GM12878 (cell line): ENCODE results near the gene HOXA10. TPM values are rescaled to one million over a fixed set of nuclear protein-coding genes. Genes with fewer than 3 reads are reported as not detected.

Source experiments
- ATAC-seq: fragments of 200-7000 bp; cut with Tn5 transposase; 3 replicates; pipeline ENCODE4 v1.9.1; 2020; ENCODE audit warnings: mild to moderate bottlenecking, moderate library complexity
- BruUV-seq: library from RNA; stranded (reverse); fragments of 400-500 nt; replicated peaks from 2 replicates; lab custom pipeline; 2021; lab: Mats Ljungman, UMichigan
- CTCF ChIA-PET: fragments of 300-600 bp; sonication (Branson Sonifier 250); formaldehyde crosslinking; extraction: SDS; loops from one replicate; lab custom pipeline; 2021; ENCODE audit warnings: inconsistent platforms; lab: Yijun Ruan, JAX
- POLR2A ChIA-PET: fragments of 350-600 bp; formaldehyde crosslinking; extraction: SDS; loops from one replicate; lab custom pipeline; 2021; ENCODE audit warnings: inconsistent platforms; lab: Charles Lee
- RAD21 ChIA-PET: fragments of 300-600 bp; sonication (Branson Sonifier 250); formaldehyde crosslinking; loops from one replicate; lab custom pipeline; 2023; ENCODE audit warnings: antibody characterized with exemption; ENCODE audit not compliant: unreplicated experiment; lab: Charles Lee
- SMC1A ChIA-PET: fragments of 300-600 bp; sonication (Branson Sonifier 250); formaldehyde crosslinking; loops from one replicate; lab custom pipeline; 2023; ENCODE audit not compliant: unreplicated experiment, uncharacterized antibody; lab: Charles Lee
- DNase-seq: peaks from one replicate; pipeline ENCODE4 v3.0.0-alpha.2; 2011; ENCODE audit warnings: low read depth, low spot score
- FAIRE-seq: peaks from 3 replicates; lab custom pipeline; 2011; peaks lifted over from hg19 to GRCh38; lab: Jason Lieb, UNC
- H2AFZ ChIP-seq: 2 replicates; pipeline ENCODE4 v1.6.0; 2011; ENCODE audit warnings: low read depth, low read length, control low read depth; ENCODE audit not compliant: control insufficient read depth
- H3K27ac ChIP-seq: 2 replicates; pipeline ENCODE4 v1.5.1; 2011; ENCODE audit warnings: control low read depth; ENCODE audit not compliant: control insufficient read depth, insufficient read depth
- H3K27me3 ChIP-seq, 2 experiments: replicated peaks in 1 of 2; 2 replicates each; pipeline versions ENCODE4 v1.6.0 to v1.6.1; 2011; ENCODE audit warnings: low read length in 1 of 2; ENCODE audit not compliant: control insufficient read depth in 2 of 2, insufficient read depth in 2 of 2
- H3K36me3 ChIP-seq, 2 experiments: 2 replicates each; pipeline ENCODE4 v1.5.1; 2011; ENCODE audit warnings: low read length in 1 of 2; ENCODE audit not compliant: control insufficient read depth in 2 of 2, insufficient read depth in 2 of 2
- H3K4me1 ChIP-seq: 2 replicates; pipeline ENCODE4 v1.6.1; 2011; ENCODE audit warnings: mild to moderate bottlenecking, low read length, moderate library complexity, mixed read lengths; ENCODE audit not compliant: control insufficient read depth, insufficient read depth
- H3K4me2 ChIP-seq: 2 replicates; pipeline ENCODE4 v1.6.0; 2011; ENCODE audit warnings: control low read depth; ENCODE audit not compliant: control insufficient read depth, insufficient read depth
- H3K4me3 ChIP-seq: fragments of 200-600 bp; sonication (generic); 2 replicates; pipeline ENCODE4 v1.5.1; 2016
- H3K79me2 ChIP-seq: 2 replicates; pipeline ENCODE4 v1.6.0; 2011; ENCODE audit warnings: low read length; ENCODE audit not compliant: control insufficient read depth, insufficient read depth
- H3K9ac ChIP-seq: 2 replicates; pipeline ENCODE4 v1.8.0; 2011; ENCODE audit warnings: low read length, control low read depth, mixed read lengths; ENCODE audit not compliant: control insufficient read depth, insufficient read depth
- H3K9me3 ChIP-seq: replicated peaks from 3 replicates; pipeline ENCODE4 v1.5.1; 2011; ENCODE audit warnings: mild to moderate bottlenecking, low read length; ENCODE audit not compliant: control insufficient read depth, insufficient read depth
- H4K20me1 ChIP-seq: 2 replicates; pipeline ENCODE4 v1.6.0; 2011; ENCODE audit not compliant: control insufficient read depth, insufficient read depth
- CHD2 ChIP-seq: IDR thresholded peaks from 2 replicates; pipeline ENCODE4 v1.6.1; 2011; ENCODE audit warnings: low read depth, low read length, improper control_type of control experiment, borderline replicate concordance
- RAD51 ChIP-seq: fragments of 450-650 bp; IDR thresholded peaks from 2 replicates; pipeline ENCODE4 v1.6.1; 2016; ENCODE audit warnings: moderate library complexity, mild to moderate bottlenecking, inconsistent platforms
- RFX5 ChIP-seq: IDR thresholded peaks from 2 replicates; pipeline ENCODE4 v1.6.1; 2011; ENCODE audit warnings: low read depth, low read length, improper control_type of control experiment
- SMC3 ChIP-seq: IDR thresholded peaks from 2 replicates; pipeline ENCODE4 v1.6.1; 2011; ENCODE audit warnings: low read length, improper control_type of control experiment, borderline replicate concordance
- YBX1 ChIP-seq: fragments of 450-650 bp; IDR thresholded peaks from 2 replicates; pipeline ENCODE4 v1.6.1; 2016; ENCODE audit warnings: antibody characterized with exemption
- ZZZ3 ChIP-seq: IDR thresholded peaks from 2 replicates; pipeline ENCODE4 v1.6.1; 2011; ENCODE audit warnings: low read depth; ENCODE audit not compliant: control insufficient read depth, insufficient read length
- WGBS: methylation state at CpG from one replicate; pipeline ENCODE4 v1.1.6; 2016; ENCODE audit warnings: low lambda C conversion rate; ENCODE audit not compliant: insufficient replicate concordance, insufficient coverage; ENCODE audit errors: missing lambda C conversion rate; 5-methylcytosine and 5-hydroxymethylcytosine counted together
- in situ Hi-C: fragments of 300-500 bp; cut with MboI; formaldehyde crosslinking; loops from 9 replicates; pipeline ENCODE4 v1.14.3; 2018; ENCODE audit warnings: mixed read lengths
- intact Hi-C: fragments of 100-400 bp; cut with micrococcal nuclease; formaldehyde crosslinking; loops from one replicate; pipeline ENCODE4 v1.14.2; 2022; ENCODE audit not compliant: unreplicated experiment
- polyA plus RNA-seq, 11 experiments: library from polyadenylated mRNA; depleted of rRNA in 4 of 11; unstranded in 6 of 11; stranded (reverse) in 5 of 11; fragments of >200 nt; fragmentation: Nextera tagmentation in 4 of 11; fragmentation: Illumina TruSeq in 1 of 11; extraction: Ambion mirVana in 4 of 11; extraction: Trizol in 1 of 11; gene quantifications; 1 replicate in 1 of 11; 2 replicates in 10 of 11; pipeline versions ENCODE4 v1.2.1 to v1.2.3, GENCODE V29; 2011 to 2016; ENCODE audit warnings: inconsistent platforms in 2 of 11, missing spikeins in 2 of 11, low read depth in 1 of 11
- total RNA-seq, 4 experiments: library from RNA; depleted of rRNA in 3 of 4; stranded (reverse); fragments of >200 nt in 3 of 4; fragmentation: Illumina TruSeq in 1 of 4; extraction: Trizol in 1 of 4; gene quantifications; 2 replicates each; pipeline versions ENCODE4 v1.2.1 to v1.2.3, GENCODE V29; 2013 to 2021
- TF ChIP-seq, protein P1 (sequence below): fragments of 450-650 bp; conservative IDR thresholded peaks from 2 replicates; pipeline ENCODE4 v1.6.1; 2017; ENCODE audit warnings: mild to moderate bottlenecking, moderate library complexity
- TF ChIP-seq, protein P2 (sequence below), 3 experiments: IDR thresholded peaks in 2 of 3; conservative IDR thresholded peaks in 1 of 3; 2 replicates each; pipeline ENCODE4 v1.5.1; 2011; ENCODE audit warnings: low read depth in 3 of 3, low read length in 3 of 3, mild to moderate bottlenecking in 3 of 3, control low read depth in 2 of 3, moderate library complexity in 2 of 3, inconsistent platforms in 1 of 3, mixed read lengths in 1 of 3; ENCODE audit not compliant: control insufficient read depth in 2 of 3, insufficient read depth in 1 of 3; ENCODE audit errors: extremely low read depth in 1 of 3

Gene HOXA10
- total and polyA plus RNA-seq, 10 of the 15 experiments (the other 5 are each of a cell fraction or from before 2014, with no cell fraction given), result not detected

DNA sequence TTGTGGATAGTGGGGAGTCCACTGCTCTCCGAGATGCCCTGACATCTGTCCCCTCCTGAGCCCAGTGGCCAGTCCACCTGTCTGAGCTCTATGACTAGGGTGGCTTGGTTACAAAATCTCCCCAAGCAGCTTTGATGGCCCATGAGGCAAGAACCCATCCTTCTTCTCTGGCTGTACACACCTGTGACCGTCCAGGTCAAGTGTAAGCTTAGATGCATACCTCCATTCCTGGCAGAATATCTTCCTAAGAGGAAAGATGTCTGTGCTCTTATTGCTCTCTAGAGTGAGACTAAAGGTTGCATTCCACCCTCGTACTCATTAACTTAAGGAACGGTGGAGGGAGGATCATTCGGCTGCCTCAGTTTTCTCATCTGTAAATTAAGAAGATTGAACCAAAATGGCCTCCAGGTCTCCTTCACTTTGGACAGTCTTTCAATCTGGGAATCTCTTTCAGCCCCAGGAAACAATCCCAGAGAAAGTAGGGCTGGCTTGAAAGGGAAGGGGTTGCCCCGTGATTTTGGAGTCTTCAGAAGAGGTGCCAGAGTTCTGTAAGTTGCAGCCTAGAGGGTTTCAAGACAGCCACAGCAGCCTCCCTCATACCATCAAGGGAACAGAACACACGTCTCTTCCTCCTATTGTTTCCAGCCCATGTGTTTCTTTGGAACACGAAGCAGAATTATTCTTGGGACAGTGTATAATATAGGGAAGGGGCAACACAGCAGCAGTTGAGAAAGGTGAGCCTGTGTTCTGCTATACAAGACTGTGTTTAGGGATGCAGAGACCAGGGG lies 49.0 kb downstream of the HOXA10 start:
- WGBS, result 22% methylated on average over 8 of the region's 8 CpGs

DNA sequence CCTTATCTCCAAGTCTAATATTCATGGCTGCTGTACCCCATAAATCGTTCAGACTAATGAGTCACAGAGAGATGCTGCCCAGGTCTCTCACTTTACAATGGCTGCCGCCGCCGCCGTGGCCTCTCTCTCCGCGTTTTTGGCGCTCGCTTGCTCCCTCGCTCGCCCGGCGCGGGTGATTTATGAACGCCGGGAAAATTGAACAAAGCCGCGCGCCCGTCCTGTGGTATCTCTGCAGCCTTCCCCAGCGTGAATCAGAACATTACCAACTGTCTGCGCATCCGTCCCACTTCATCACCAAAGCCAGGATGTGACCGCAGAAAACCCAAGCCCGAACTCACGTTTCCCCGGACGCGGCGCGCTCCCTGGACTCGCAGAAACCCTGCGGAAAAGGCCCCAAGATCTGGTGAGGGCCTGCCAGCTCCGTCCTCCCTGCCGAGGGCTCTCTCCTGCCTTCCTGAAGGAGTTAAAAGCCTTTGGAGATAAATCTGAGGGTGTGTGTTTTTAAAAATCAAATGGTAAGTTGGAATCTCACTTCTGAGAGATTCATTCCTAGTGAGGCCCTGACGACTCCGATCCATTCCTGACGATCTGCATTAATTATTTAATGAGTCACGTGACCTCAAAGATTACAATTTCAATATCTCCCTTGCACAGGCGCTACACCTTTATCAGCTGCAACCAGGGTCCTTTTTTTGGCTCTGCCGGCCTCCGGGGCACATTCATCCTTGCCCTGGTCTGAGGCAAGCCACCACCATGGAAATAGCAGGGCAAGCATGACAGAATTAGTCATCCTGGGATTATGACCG lies 49.8 kb downstream of the HOXA10 start:
- ChIA-PET POLR2A (no interaction called here), RAD21 (no interaction called here), SMC1A (no interaction called here), CTCF (no interaction called here)
- Histone ChIP-seq H3K36me3 (no peaks in the 10 kb centered on the region), H3K4me3 (no peak overlapping the region), H3K4me2 (no peak overlapping the region), H3K9ac (no peak overlapping the region), H3K27ac (no peak overlapping the region), H4K20me1 (no peaks in the 10 kb centered on the region), H2AFZ (no peak overlapping the region), H3K9me3 (no peaks in the 10 kb centered on the region), H3K27me3 (peaks cover 0 to 2% of the 10 kb centered on the region in 2 experiments; a peak in 3 of 4 replicates), H3K79me2 (no peaks in the 10 kb centered on the region), H3K4me1 (no peaks in the 10 kb centered on the region)
- in situ Hi-C loops (no loop called here), intact Hi-C loops (no loop called here)
- 81% methylated on average over 43 of the region's 43 CpGs for WGBS
- TF ChIP-seq, protein P1, sequence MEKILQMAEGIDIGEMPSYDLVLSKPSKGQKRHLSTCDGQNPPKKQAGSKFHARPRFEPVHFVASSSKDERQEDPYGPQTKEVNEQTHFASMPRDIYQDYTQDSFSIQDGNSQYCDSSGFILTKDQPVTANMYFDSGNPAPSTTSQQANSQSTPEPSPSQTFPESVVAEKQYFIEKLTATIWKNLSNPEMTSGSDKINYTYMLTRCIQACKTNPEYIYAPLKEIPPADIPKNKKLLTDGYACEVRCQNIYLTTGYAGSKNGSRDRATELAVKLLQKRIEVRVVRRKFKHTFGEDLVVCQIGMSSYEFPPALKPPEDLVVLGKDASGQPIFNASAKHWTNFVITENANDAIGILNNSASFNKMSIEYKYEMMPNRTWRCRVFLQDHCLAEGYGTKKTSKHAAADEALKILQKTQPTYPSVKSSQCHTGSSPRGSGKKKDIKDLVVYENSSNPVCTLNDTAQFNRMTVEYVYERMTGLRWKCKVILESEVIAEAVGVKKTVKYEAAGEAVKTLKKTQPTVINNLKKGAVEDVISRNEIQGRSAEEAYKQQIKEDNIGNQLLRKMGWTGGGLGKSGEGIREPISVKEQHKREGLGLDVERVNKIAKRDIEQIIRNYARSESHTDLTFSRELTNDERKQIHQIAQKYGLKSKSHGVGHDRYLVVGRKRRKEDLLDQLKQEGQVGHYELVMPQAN, result no peak
- no peak for TF ChIP-seq RFX5
- TF ChIP-seq SMC3, result no peak
- TF ChIP-seq, protein P2, sequence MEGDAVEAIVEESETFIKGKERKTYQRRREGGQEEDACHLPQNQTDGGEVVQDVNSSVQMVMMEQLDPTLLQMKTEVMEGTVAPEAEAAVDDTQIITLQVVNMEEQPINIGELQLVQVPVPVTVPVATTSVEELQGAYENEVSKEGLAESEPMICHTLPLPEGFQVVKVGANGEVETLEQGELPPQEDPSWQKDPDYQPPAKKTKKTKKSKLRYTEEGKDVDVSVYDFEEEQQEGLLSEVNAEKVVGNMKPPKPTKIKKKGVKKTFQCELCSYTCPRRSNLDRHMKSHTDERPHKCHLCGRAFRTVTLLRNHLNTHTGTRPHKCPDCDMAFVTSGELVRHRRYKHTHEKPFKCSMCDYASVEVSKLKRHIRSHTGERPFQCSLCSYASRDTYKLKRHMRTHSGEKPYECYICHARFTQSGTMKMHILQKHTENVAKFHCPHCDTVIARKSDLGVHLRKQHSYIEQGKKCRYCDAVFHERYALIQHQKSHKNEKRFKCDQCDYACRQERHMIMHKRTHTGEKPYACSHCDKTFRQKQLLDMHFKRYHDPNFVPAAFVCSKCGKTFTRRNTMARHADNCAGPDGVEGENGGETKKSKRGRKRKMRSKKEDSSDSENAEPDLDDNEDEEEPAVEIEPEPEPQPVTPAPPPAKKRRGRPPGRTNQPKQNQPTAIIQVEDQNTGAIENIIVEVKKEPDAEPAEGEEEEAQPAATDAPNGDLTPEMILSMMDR (IDR thresholded peaks at IDR 0.05 in 2 of 3, conservative IDR thresholded peaks at IDR 0.05 in 1 of 3; ENCODE audit: control insufficient read depth in 2 of 3, extremely low read depth in 1 of 3, insufficient read depth in 1 of 3, low read depth in 3 of 3, low read length in 3 of 3), result no peak
- TF ChIP-seq ZZZ3, result no peak
- TF ChIP-seq RAD51, result peak; percentile 50; the same call in 1 of the 2 replicates
- no peak for TF ChIP-seq CHD2
- DNase-seq, result no peak
- no peak for FAIRE-seq
- BruUV-seq, result no TSS peak
- no peak for ATAC-seq

More for the DNA sequence above, 49.0 kb downstream of the HOXA10 start:
- RAD21 ChIA-PET, result no interaction called here
- H3K9ac ChIP-seq, result no peak overlapping the region
- no peaks in the 10 kb centered on the region for H3K4me1 ChIP-seq
- H3K9me3 ChIP-seq, result no peaks in the 10 kb centered on the region
- TF ChIP-seq CHD2 (no peak), YBX1 (no peak)
- TF ChIP-seq, all 136 proteins: peak for 0
- in situ Hi-C loops (no loop called here), intact Hi-C loops (no loop called here)
- Histone ChIP-seq H3K79me2 (no peaks in the 10 kb centered on the region), H3K4me2 (no peak overlapping the region), H3K27me3 (peaks cover 0 to 2% of the 10 kb centered on the region in 2 experiments; a peak in 3 of 4 replicates), H2AFZ (no peak overlapping the region), H4K20me1 (no peaks in the 10 kb centered on the region), H3K27ac (no peak overlapping the region), H3K36me3 (no peaks in the 10 kb centered on the region), H3K4me3 (no peak overlapping the region)
- ChIA-PET CTCF (no interaction called here), POLR2A (no interaction called here), SMC1A (no interaction called here)
- BruUV-seq, result no TSS peak
- no peak for FAIRE-seq
- no peak for ATAC-seq
- DNase-seq, result no peak
